K562 (cell line): ENCODE results near the gene GPAT3. TPM values are rescaled to one million over a fixed set of nuclear protein-coding genes. Genes with fewer than 3 reads are reported as not detected.

Experiments used
- ASH1L ChIP-seq: fragments of 450-650 bp; IDR thresholded peaks from 2 replicates; pipeline ENCODE4 v1.6.1; 2018; ENCODE audit warnings: borderline replicate concordance, mild to moderate bottlenecking, low read depth; ENCODE audit not compliant: partially characterized antibody
- CCAR2 ChIP-seq: fragments of 200-400 bp; formaldehyde crosslinking; IDR thresholded peaks from 2 replicates; pipeline ENCODE4 v1.6.1; 2017; ENCODE audit warnings: mild to moderate bottlenecking, low read depth, low read length
- CCNT2 ChIP-seq: IDR thresholded peaks from 2 replicates; pipeline ENCODE4 v1.6.1; 2011; ENCODE audit warnings: borderline replicate concordance, low read depth, mild to moderate bottlenecking, moderate library complexity, mixed read lengths, low read length; ENCODE audit not compliant: insufficient read length; ENCODE audit errors: extremely low read depth
- ELF2 ChIP-seq: fragments of 250-450 bp; sonication (Bioruptor Pico); IDR thresholded peaks from 2 replicates; pipeline ENCODE4 v1.5.0; 2021; ENCODE audit warnings: mild to moderate bottlenecking
- ESRRA ChIP-seq: fragments of 450-650 bp; IDR thresholded peaks from 2 replicates; pipeline ENCODE4 v1.6.1; 2014; ENCODE audit warnings: low read depth, mild to moderate bottlenecking, moderate library complexity, borderline replicate concordance
- ETS1 ChIP-seq: conservative IDR thresholded peaks from 2 replicates; pipeline ENCODE4 v1.6.1; 2011; ENCODE audit warnings: low read depth, mild to moderate bottlenecking, low read length; ENCODE audit not compliant: control insufficient read depth
- IRF2 ChIP-seq: sonication (generic); formaldehyde crosslinking; IDR thresholded peaks from 2 replicates; pipeline ENCODE4 v1.8.1; 2022; ENCODE audit warnings: mild to moderate bottlenecking, missing genetic modification reagents
- IRF9 ChIP-seq: fragments of 450-650 bp; IDR thresholded peaks from 2 replicates; pipeline ENCODE4 v1.6.1; 2016; ENCODE audit warnings: missing biosample characterization, missing genetic modification characterization
- SIN3A ChIP-seq, 2 experiments: fragments of 150-350 bp in 1 of 2; IDR thresholded peaks; 2 replicates each; pipeline ENCODE4 v1.6.1; 2011 to 2016; ENCODE audit warnings: borderline replicate concordance in 2 of 2, low read depth in 2 of 2, low read length in 2 of 2, mild to moderate bottlenecking in 2 of 2, moderate library complexity in 2 of 2; ENCODE audit not compliant: control insufficient read depth in 1 of 2
- TBL1XR1 ChIP-seq, 2 experiments: IDR thresholded peaks; 2 replicates each; pipeline ENCODE4 v1.6.1; 2012; ENCODE audit warnings: improper control_type of control experiment in 2 of 2, low read length in 2 of 2, mild to moderate bottlenecking in 1 of 2
- ZBED1 ChIP-seq: IDR thresholded peaks from 2 replicates; pipeline ENCODE4 v1.6.1; 2014
- ZNF133 ChIP-seq: fragments of 250-450 bp; sonication (Bioruptor Pico); IDR thresholded peaks from 2 replicates; pipeline ENCODE4 v1.4.0; 2020; ENCODE audit warnings: mild to moderate bottlenecking
- ZNF143 ChIP-seq: sonication (generic); formaldehyde crosslinking; IDR thresholded peaks from 2 replicates; pipeline ENCODE4 v1.9.0; 2022; ENCODE audit warnings: mild to moderate bottlenecking, missing genetic modification reagents
- ZNF324 ChIP-seq: fragments of 250-450 bp; sonication (Bioruptor Pico); IDR thresholded peaks from 2 replicates; pipeline ENCODE4 v1.4.0; 2020; ENCODE audit warnings: mild to moderate bottlenecking
- ZNF398 ChIP-seq: fragments of 250-450 bp; sonication (Bioruptor Pico); IDR thresholded peaks from 2 replicates; pipeline ENCODE4 v1.8.0; 2021; ENCODE audit warnings: moderate library complexity, mild to moderate bottlenecking, inconsistent platforms
- ZNF668 ChIP-seq: fragments of 250-450 bp; sonication (Bioruptor Pico); IDR thresholded peaks from 2 replicates; pipeline ENCODE4 v1.8.0; 2022; ENCODE audit warnings: mild to moderate bottlenecking, inconsistent platforms
- ZNF830 ChIP-seq: fragments of 250-450 bp; sonication (Bioruptor Pico); IDR thresholded peaks from 2 replicates; pipeline ENCODE4 v1.5.0; 2021; ENCODE audit warnings: mild to moderate bottlenecking
- polyA plus RNA-seq, 8 experiments: library from polyadenylated mRNA; depleted of rRNA in 4 of 8; stranded (reverse) in 5 of 8; unstranded in 3 of 8; fragments of >200 nt; fragmentation: Nextera tagmentation in 2 of 8; fragmentation: Illumina TruSeq in 1 of 8; extraction: Ambion mirVana in 2 of 8; extraction: Trizol in 1 of 8; gene quantifications; 2 replicates each; pipeline versions ENCODE4 v1.2.1 to v1.2.3, GENCODE V29; 2011 to 2014; ENCODE audit warnings: inconsistent platforms in 1 of 8, missing spikeins in 1 of 8
- total RNA-seq, 7 experiments: library from RNA; depleted of rRNA in 6 of 7; stranded (reverse); fragments of >200 nt in 6 of 7; fragmentation: Illumina TruSeq in 2 of 7; extraction: Trizol in 2 of 7; gene quantifications; 2 replicates each; pipeline versions ENCODE4 v1.2.1 to v1.2.3, GENCODE V29; 2011 to 2021; ENCODE audit warnings: low replicate concordance in 1 of 7
- TF ChIP-seq, protein P1 (sequence below): fragments of 200-800 bp; sonication (Bioruptor generic); IDR thresholded peaks from 2 replicates; pipeline ENCODE4 v1.6.1; 2017; ENCODE audit warnings: missing genetic modification characterization, missing compliant biosample characterization
- TF ChIP-seq, protein P2 (sequence below), 2 experiments: IDR thresholded peaks; 2 replicates each; pipeline ENCODE4 v1.6.1; 2012; ENCODE audit warnings: improper control_type of control experiment in 2 of 2, low read depth in 2 of 2, low read length in 2 of 2, borderline replicate concordance in 1 of 2

The GPAT3 gene
- total and polyA plus RNA-seq, 9 of the 15 experiments (the other 6 are each of a cell fraction or from before 2014, with no cell fraction given) = 4.1 to 16.1 (median 13.1) TPM

- TF ChIP-seq TBL1XR1 (IDR thresholded peaks at IDR 0.05; ENCODE audit: low read length in 2 of 2) = no peak
- TF ChIP-seq ZNF668 = no peak
- TF ChIP-seq ZNF830 (CRISPR knock-in tag) = no peak
- TF ChIP-seq ZNF133 = no peak
- no peak for TF ChIP-seq CCAR2
- no peak for TF ChIP-seq IRF9 (tag)
- TF ChIP-seq ELF2 = no peak
- TF ChIP-seq, protein P1, sequence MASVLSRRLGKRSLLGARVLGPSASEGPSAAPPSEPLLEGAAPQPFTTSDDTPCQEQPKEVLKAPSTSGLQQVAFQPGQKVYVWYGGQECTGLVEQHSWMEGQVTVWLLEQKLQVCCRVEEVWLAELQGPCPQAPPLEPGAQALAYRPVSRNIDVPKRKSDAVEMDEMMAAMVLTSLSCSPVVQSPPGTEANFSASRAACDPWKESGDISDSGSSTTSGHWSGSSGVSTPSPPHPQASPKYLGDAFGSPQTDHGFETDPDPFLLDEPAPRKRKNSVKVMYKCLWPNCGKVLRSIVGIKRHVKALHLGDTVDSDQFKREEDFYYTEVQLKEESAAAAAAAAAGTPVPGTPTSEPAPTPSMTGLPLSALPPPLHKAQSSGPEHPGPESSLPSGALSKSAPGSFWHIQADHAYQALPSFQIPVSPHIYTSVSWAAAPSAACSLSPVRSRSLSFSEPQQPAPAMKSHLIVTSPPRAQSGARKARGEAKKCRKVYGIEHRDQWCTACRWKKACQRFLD (CRISPR knock-in tag) = no peak
- TF ChIP-seq CCNT2 = no peak
- TF ChIP-seq ZNF324 (CRISPR knock-in tag) = no peak
- TF ChIP-seq, protein P2, sequence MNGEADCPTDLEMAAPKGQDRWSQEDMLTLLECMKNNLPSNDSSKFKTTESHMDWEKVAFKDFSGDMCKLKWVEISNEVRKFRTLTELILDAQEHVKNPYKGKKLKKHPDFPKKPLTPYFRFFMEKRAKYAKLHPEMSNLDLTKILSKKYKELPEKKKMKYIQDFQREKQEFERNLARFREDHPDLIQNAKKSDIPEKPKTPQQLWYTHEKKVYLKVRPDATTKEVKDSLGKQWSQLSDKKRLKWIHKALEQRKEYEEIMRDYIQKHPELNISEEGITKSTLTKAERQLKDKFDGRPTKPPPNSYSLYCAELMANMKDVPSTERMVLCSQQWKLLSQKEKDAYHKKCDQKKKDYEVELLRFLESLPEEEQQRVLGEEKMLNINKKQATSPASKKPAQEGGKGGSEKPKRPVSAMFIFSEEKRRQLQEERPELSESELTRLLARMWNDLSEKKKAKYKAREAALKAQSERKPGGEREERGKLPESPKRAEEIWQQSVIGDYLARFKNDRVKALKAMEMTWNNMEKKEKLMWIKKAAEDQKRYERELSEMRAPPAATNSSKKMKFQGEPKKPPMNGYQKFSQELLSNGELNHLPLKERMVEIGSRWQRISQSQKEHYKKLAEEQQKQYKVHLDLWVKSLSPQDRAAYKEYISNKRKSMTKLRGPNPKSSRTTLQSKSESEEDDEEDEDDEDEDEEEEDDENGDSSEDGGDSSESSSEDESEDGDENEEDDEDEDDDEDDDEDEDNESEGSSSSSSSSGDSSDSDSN (IDR thresholded peaks at IDR 0.05; ENCODE audit: borderline replicate concordance in 1 of 2, low read depth in 2 of 2, low read length in 2 of 2) = no peak
- TF ChIP-seq ESRRA = 0 out of 2 replicates have a peak, but pooled peaks have one; percentile 17
- no peak for TF ChIP-seq ZNF143
- no peak for TF ChIP-seq ZBED1
- TF ChIP-seq SIN3A (IDR thresholded peaks at IDR 0.05; ENCODE audit: borderline replicate concordance in 2 of 2, control insufficient read depth in 1 of 2, low read depth in 2 of 2, low read length in 2 of 2) = no peak
- TF ChIP-seq IRF2 (CRISPR knock-in tag) = no peak
- no peak for TF ChIP-seq ASH1L
- TF ChIP-seq ETS1 = no peak
- TF ChIP-seq ZNF398 (CRISPR knock-in tag) = no peak
Measured at GRCh38 chr4:83486457-83487129, 49.3 kb upstream of the GPAT3 start (continued).
